HepG2 (cell line): ENCODE results near the gene ESRP2. TPM values are rescaled to one million over a fixed set of nuclear protein-coding genes. Genes with fewer than 3 reads are reported as not detected.

ENCODE experiments used
- CEBPZ ChIP-seq: IDR thresholded peaks from 2 replicates; pipeline ENCODE4 v1.6.1; 2012; ENCODE audit warnings: low read length, improper control_type of control experiment
- CSRNP1 ChIP-seq: sonication (generic); formaldehyde crosslinking; IDR thresholded peaks from 2 replicates; pipeline ENCODE4 v1.8.1; 2023; ENCODE audit warnings: mild to moderate bottlenecking, missing genetic modification reagents
- GATA4 ChIP-seq: sonication (generic); IDR thresholded peaks from 2 replicates; pipeline ENCODE4 v1.6.1; 2016; ENCODE audit warnings: antibody characterized with exemption, low read depth, borderline replicate concordance
- KAT8 ChIP-seq: IDR thresholded peaks from 2 replicates; pipeline ENCODE4 v1.6.1; 2016; ENCODE audit warnings: missing genetic modification reagents, missing compliant biosample characterization
- KDM4B ChIP-seq: sonication (generic); formaldehyde crosslinking; IDR thresholded peaks from 2 replicates; pipeline ENCODE4 v1.4.0; 2020; ENCODE audit warnings: missing genetic modification reagents
- MAZ ChIP-seq, 2 experiments: sonication (generic) in 1 of 2; formaldehyde crosslinking in 1 of 2; IDR thresholded peaks; 2 replicates each; pipeline versions ENCODE4 v1.5.0 to v1.6.1; 2012 to 2020; ENCODE audit warnings: low read depth in 2 of 2, mild to moderate bottlenecking in 2 of 2, borderline replicate concordance in 1 of 2, improper control_type of control experiment in 1 of 2, low read length in 1 of 2, missing genetic modification reagents in 1 of 2, moderate library complexity in 1 of 2
- MTA1 ChIP-seq: sonication (generic); formaldehyde crosslinking; IDR thresholded peaks from 2 replicates; pipeline ENCODE4 v1.4.0; 2020; ENCODE audit warnings: missing genetic modification reagents, mild to moderate bottlenecking, borderline replicate concordance
- MXD4 ChIP-seq: IDR thresholded peaks from 2 replicates; pipeline ENCODE4 v1.6.1; 2016; ENCODE audit warnings: mild to moderate bottlenecking, missing biosample characterization, missing genetic modification reagents
- NONO ChIP-seq, 2 experiments: fragments of 450-650 bp in 1 of 2; sonication (generic) in 1 of 2; formaldehyde crosslinking in 1 of 2; IDR thresholded peaks in 1 of 2; conservative IDR thresholded peaks in 1 of 2; 2 replicates each; pipeline versions ENCODE4 v1.6.1 to v1.8.0; 2017 to 2022; ENCODE audit warnings: mild to moderate bottlenecking in 1 of 2, missing genetic modification reagents in 1 of 2, moderate library complexity in 1 of 2
- PHB2 ChIP-seq: fragments of 450-650 bp; IDR thresholded peaks from 2 replicates; pipeline ENCODE4 v1.6.1; 2018; ENCODE audit not compliant: partially characterized antibody
- PRPF4 ChIP-seq: fragments of 200-400 bp; formaldehyde crosslinking; IDR thresholded peaks from 2 replicates; pipeline ENCODE4 v1.6.1; 2016; ENCODE audit warnings: low read length, low read depth; ENCODE audit not compliant: poor library complexity, severe bottlenecking
- STAT5B ChIP-seq: sonication (generic); formaldehyde crosslinking; IDR thresholded peaks from 2 replicates; pipeline ENCODE4 v1.4.0; 2020; ENCODE audit warnings: missing genetic modification reagents
- ZBTB14 ChIP-seq: sonication (generic); formaldehyde crosslinking; IDR thresholded peaks from 2 replicates; pipeline ENCODE4 v1.4.0; 2020; ENCODE audit warnings: missing genetic modification reagents
- ZFAT ChIP-seq: sonication (generic); formaldehyde crosslinking; conservative IDR thresholded peaks from 2 replicates; pipeline ENCODE4 v1.8.1; 2023; ENCODE audit warnings: missing genetic modification reagents, inconsistent platforms
- ZNF24 ChIP-seq: fragments of 450-650 bp; IDR thresholded peaks from 2 replicates; pipeline ENCODE4 v1.6.1; 2017; ENCODE audit warnings: antibody characterized with exemption, mild to moderate bottlenecking
- ZNF282 ChIP-seq: fragments of 450-650 bp; IDR thresholded peaks from 2 replicates; pipeline ENCODE4 v1.6.1; 2018; ENCODE audit not compliant: partially characterized antibody
- ZNF543 ChIP-seq: sonication (generic); formaldehyde crosslinking; IDR thresholded peaks from 2 replicates; pipeline ENCODE4 v1.4.0; 2020; ENCODE audit warnings: mild to moderate bottlenecking, missing genetic modification reagents
- ZNF569 ChIP-seq: sonication (generic); formaldehyde crosslinking; IDR thresholded peaks from 2 replicates; pipeline ENCODE4 v1.5.0; 2020; ENCODE audit warnings: mild to moderate bottlenecking, missing genetic modification reagents, moderate library complexity, borderline replicate concordance
- ZNF616 ChIP-seq: sonication (generic); formaldehyde crosslinking; IDR thresholded peaks from 2 replicates; pipeline ENCODE4 v1.5.0; 2020; ENCODE audit warnings: low read depth, mild to moderate bottlenecking, missing genetic modification reagents
- ZNF75D ChIP-seq: sonication (generic); formaldehyde crosslinking; IDR thresholded peaks from 2 replicates; pipeline ENCODE4 v1.8.1; 2023; ENCODE audit warnings: missing genetic modification reagents, mild to moderate bottlenecking, borderline replicate concordance
- ZNF780A ChIP-seq: sonication (generic); formaldehyde crosslinking; IDR thresholded peaks from 2 replicates; pipeline ENCODE4 v1.8.0; 2022; ENCODE audit warnings: mild to moderate bottlenecking, missing genetic modification reagents, moderate library complexity
- ZSCAN12 ChIP-seq: sonication (generic); formaldehyde crosslinking; IDR thresholded peaks from 2 replicates; pipeline ENCODE4 v1.9.0; 2021; ENCODE audit warnings: mild to moderate bottlenecking, missing genetic modification reagents
- polyA plus RNA-seq, 8 experiments: library from polyadenylated mRNA; depleted of rRNA in 3 of 8; stranded (reverse) in 7 of 8; unstranded in 1 of 8; fragments of >200 nt; fragmentation: Illumina TruSeq in 4 of 8; extraction: Trizol in 4 of 8; gene quantifications; 2 replicates each; pipeline versions ENCODE4 v1.2.1 to v1.2.3, GENCODE V29; 2011 to 2016; ENCODE audit warnings: low read depth in 4 of 8, missing spikeins in 1 of 8, mixed read lengths in 1 of 8; ENCODE audit not compliant: insufficient read depth in 1 of 8
- total RNA-seq, 5 experiments: library from RNA; depleted of rRNA; stranded (reverse); fragments of >200 nt; fragmentation: Illumina TruSeq; extraction: Trizol; gene quantifications; 2 replicates each; pipeline ENCODE4 v1.2.3, GENCODE V29; 2016; ENCODE audit warnings: low read depth in 1 of 5

The ESRP2 gene
- total and polyA plus RNA-seq, 2 of the 13 experiments (the other 11 are each of a cell fraction or from before 2014, with no cell fraction given), result 21.1 to 32.4 TPM

- TF ChIP-seq MAZ (IDR thresholded peaks at IDR 0.05; ENCODE audit: borderline replicate concordance, low read depth, low read length) (peak; percentile 16; the same call in 1 of the 2 replicates), MAZ (CRISPR knock-in tag; IDR thresholded peaks at IDR 0.05; ENCODE audit: low read depth) (no peak), PRPF4 (no peak), PHB2 (no peak), ZNF24 (no peak), MTA1 (CRISPR knock-in tag) (peak; percentile 94; the same call in 1 of the 2 replicates), CSRNP1 (CRISPR knock-in tag) (no peak), KAT8 (CRISPR knock-in tag) (peak; percentile 65; the same call in 1 of the 2 replicates), ZSCAN12 (no peak), GATA4 (no peak), ZBTB14 (CRISPR knock-in tag) (no peak), MXD4 (CRISPR knock-in tag) (no peak), STAT5B (CRISPR knock-in tag) (no peak; the same call in 1 of the 2 replicates), ZNF282 (no peak), ZNF569 (CRISPR knock-in tag) (no peak), ZNF780A (peak; percentile 22; the same call in 1 of the 2 replicates), ZNF543 (peak; percentile 17; the same call in 1 of the 2 replicates), ZNF75D (CRISPR knock-in tag) (no peak), NONO (IDR thresholded peaks at IDR 0.05) (no peak), NONO (CRISPR knock-in tag; conservative IDR thresholded peaks at IDR 0.05) (peak; percentile 60; the same call in 1 of the 2 replicates), ZNF616 (CRISPR knock-in tag) (0 out of 2 replicates have a peak, but pooled peaks have one; percentile 4), KDM4B (CRISPR knock-in tag) (peak; percentile 86; the same call in 1 of the 2 replicates), CEBPZ (no peak), ZFAT (CRISPR knock-in tag) (no peak)
These were observed 1.5 kb downstream of the ESRP2 start (continued) for GRCh38 chr16:68234188-68235107.
